Tibial artery (tissue), 4 donors: ENCODE results near the gene ENTPD7.

Experiments used
- DNase-seq, 2 donors: peaks; one replicate each; pipeline ENCODE4 v3.0.0-alpha.2; 2019
- H3K27ac ChIP-seq, 2 donors: fragments of 200-600 bp; sonication (generic) in 1 of 2; 1 replicate in 1 of 2; 2 replicates in 1 of 2; pipeline ENCODE4 v1.5.1; 2018 to 2019; ENCODE audit warnings: mild to moderate bottlenecking in 1 of 2
- H3K27me3 ChIP-seq, 2 donors: fragments of 200-600 bp; sonication (generic) in 1 of 2; one replicate each; pipeline versions ENCODE4 v1.5.1 to v1.6.0; 2016 to 2019
- H3K36me3 ChIP-seq, 3 donors: fragments of 200-600 bp; sonication (generic) in 2 of 3; one replicate each; pipeline ENCODE4 v1.5.1; 2016 to 2019; ENCODE audit warnings: mild to moderate bottlenecking in 2 of 3
- H3K4me1 ChIP-seq, 4 donors: fragments of 200-600 bp; sonication (generic) in 2 of 4; 1 replicate in 3 of 4; 2 replicates in 1 of 4; pipeline ENCODE4 v1.5.1; 2016 to 2019
- H3K4me3 ChIP-seq, 2 donors: fragments of 200-600 bp; sonication (generic) in 1 of 2; 1 replicate in 1 of 2; 2 replicates in 1 of 2; pipeline ENCODE4 v1.5.1; 2018 to 2019; ENCODE audit warnings: mild to moderate bottlenecking in 2 of 2
- H3K9me3 ChIP-seq, 3 donors: fragments of 200-600 bp; sonication (generic) in 1 of 3; one replicate each; pipeline ENCODE4 v1.5.1; 2016 to 2019
- CTCF ChIP-seq, 2 experiments: fragments of 200-600 bp in 1 of 2; fragments of 450-650 bp in 1 of 2; IDR thresholded peaks; one replicate each; pipeline ENCODE4 v1.5.1; 2017 to 2019; ENCODE audit warnings: antibody characterized with exemption in 2 of 2, mild to moderate bottlenecking in 1 of 2, moderate library complexity in 1 of 2
- intact Hi-C: fragments of 100-400 bp; cut with DNase I; formaldehyde crosslinking; loops from one replicate; pipeline ENCODE4 v1.15.0; 2023; ENCODE audit warnings: low total_unique reads

The ENTPD7 gene

GRCh38 chr10:99678921-99679320, 19.6 kb downstream of the ENTPD7 start:
- H3K36me3 ChIP-seq: peaks cover 18 to 25% (median 23%) of the 10 kb centered on the region in 3 donors
- H3K4me1 ChIP-seq: no peaks in the 10 kb centered on the region
- intact Hi-C loops: no loop called here
- H3K9me3 ChIP-seq: no peaks in the 10 kb centered on the region
- no peak for TF ChIP-seq CTCF (IDR thresholded peaks at IDR 0.05)
- no peak for DNase-seq
- no peak overlapping the region for H3K27ac ChIP-seq
- H3K27me3 ChIP-seq: no peaks in the 10 kb centered on the region
- no peak overlapping the region for H3K4me3 ChIP-seq

GRCh38 chr10:99681553-99681952, 22.2 kb downstream of the ENTPD7 start:
- no peaks in the 10 kb centered on the region for H3K4me1 ChIP-seq
- H3K4me3 ChIP-seq: no peak overlapping the region
- H3K36me3 ChIP-seq: peaks cover 18 to 30% (median 27%) of the 10 kb centered on the region in 3 donors
- intact Hi-C loops: no loop called here
- H3K27me3 ChIP-seq: no peaks in the 10 kb centered on the region
- DNase-seq: no peak
- no peak overlapping the region for H3K27ac ChIP-seq
- H3K9me3 ChIP-seq: no peaks in the 10 kb centered on the region
- TF ChIP-seq CTCF (IDR thresholded peaks at IDR 0.05): no peak

GRCh38 chr10:99682032-99682431, 22.7 kb downstream of the ENTPD7 start:
- Histone ChIP-seq H3K4me3 (no peak overlapping the region), H3K9me3 (no peaks in the 10 kb centered on the region), H3K27ac (no peak overlapping the region), H3K4me1 (no peaks in the 10 kb centered on the region), H3K27me3 (no peaks in the 10 kb centered on the region), H3K36me3 (peaks cover 18 to 30% (median 27%) of the 10 kb centered on the region in 3 donors)
- no peak for DNase-seq
- TF ChIP-seq CTCF (IDR thresholded peaks at IDR 0.05): no peak
- intact Hi-C loops: no loop called here

GRCh38 chr10:99682752-99683151, 23.4 kb downstream of the ENTPD7 start:
- Histone ChIP-seq H3K36me3 (peaks cover 18 to 35% (median 27%) of the 10 kb centered on the region in 3 donors), H3K4me3 (no peak overlapping the region), H3K27me3 (no peaks in the 10 kb centered on the region), H3K4me1 (no peaks in the 10 kb centered on the region), H3K9me3 (no peaks in the 10 kb centered on the region), H3K27ac (no peak overlapping the region)
- no peak for TF ChIP-seq CTCF (IDR thresholded peaks at IDR 0.05)
- DNase-seq: no peak
- intact Hi-C loops: no loop called here

- DNase-seq: no peak
- TF ChIP-seq CTCF (IDR thresholded peaks at IDR 0.05): no peak
- intact Hi-C loops: no loop called here
- no peaks in the 10 kb centered on the region for H3K27me3 ChIP-seq
- H3K9me3 ChIP-seq: no peaks in the 10 kb centered on the region
- no peaks in the 10 kb centered on the region for H3K4me1 ChIP-seq
- H3K4me3 ChIP-seq: no peak overlapping the region
- no peak overlapping the region for H3K27ac ChIP-seq
- H3K36me3 ChIP-seq: peaks cover 15 to 28% (median 16%) of the 10 kb centered on the region in 3 donors
Measured at GRCh38 chr10:99685597-99685967, 26.3 kb downstream of the ENTPD7 start.

GRCh38 chr10:99689461-99689860, 30.2 kb downstream of the ENTPD7 start:
- intact Hi-C loops: no loop called here
- no peaks in the 10 kb centered on the region for H3K27me3 ChIP-seq
- no peaks in the 10 kb centered on the region for H3K9me3 ChIP-seq
- no peaks in the 10 kb centered on the region for H3K4me1 ChIP-seq
- peaks cover 10 to 46% (median 11%) of the 10 kb centered on the region in 3 donors for H3K36me3 ChIP-seq
- no peak overlapping the region for H3K4me3 ChIP-seq
- no peak for DNase-seq
- no peak for TF ChIP-seq CTCF (IDR thresholded peaks at IDR 0.05)
- no peak overlapping the region for H3K27ac ChIP-seq
